SK-N-SH treated with all-trans-retinoic acid at 6 μM for 48 hours (cell line): ENCODE data around the gene GNL2.
A peak's percentile ranks its signal among the peaks of the same experiment; 100 is the strongest.

Source experiments
- ATAC-seq: fragments of 200-7000 bp; cut with Tn5 transposase; 3 replicates; pipeline ENCODE4 v1.9.1; 2020; ENCODE audit warnings: mild to moderate bottlenecking, moderate library complexity
- ARNTL ChIP-seq: fragments of 450-650 bp; formaldehyde crosslinking; IDR thresholded peaks from 2 replicates; pipeline ENCODE4 v1.5.0; 2020; ENCODE audit warnings: low read depth, mild to moderate bottlenecking, moderate library complexity, borderline replicate concordance
- CSDC2 ChIP-seq: fragments of 250-450 bp; sonication (Bioruptor Pico); IDR thresholded peaks from 2 replicates; pipeline ENCODE4 v1.5.0; 2020; ENCODE audit warnings: mild to moderate bottlenecking, moderate library complexity
- CSRNP3 ChIP-seq: fragments of 250-450 bp; sonication (Bioruptor Pico); IDR thresholded peaks from 2 replicates; pipeline ENCODE4 v1.5.1; 2021; ENCODE audit warnings: mild to moderate bottlenecking, moderate library complexity
- ESRRG ChIP-seq: fragments of 250-450 bp; sonication (Bioruptor Pico); IDR thresholded peaks from 2 replicates; pipeline ENCODE4 v1.6.1; 2021; ENCODE audit warnings: mild to moderate bottlenecking
- GLIS3 ChIP-seq: fragments of 250-450 bp; sonication (Bioruptor Pico); IDR thresholded peaks from 2 replicates; pipeline ENCODE4 v1.5.0; 2020; ENCODE audit warnings: mild to moderate bottlenecking, moderate library complexity
- OSR1 ChIP-seq: fragments of 250-450 bp; sonication (Bioruptor Pico); IDR thresholded peaks from 2 replicates; pipeline ENCODE4 v1.8.0; 2022; ENCODE audit warnings: moderate library complexity, mild to moderate bottlenecking, inconsistent platforms
- PPARA ChIP-seq: fragments of 250-450 bp; sonication (Bioruptor Pico); IDR thresholded peaks from 2 replicates; pipeline ENCODE4 v1.5.0; 2020; ENCODE audit warnings: mild to moderate bottlenecking, borderline replicate concordance
- SNAI2 ChIP-seq: fragments of 250-450 bp; sonication (Bioruptor Pico); IDR thresholded peaks from 2 replicates; pipeline ENCODE4 v1.5.0; 2020; ENCODE audit warnings: mild to moderate bottlenecking, moderate library complexity
- ZC3H10 ChIP-seq: fragments of 250-450 bp; sonication (Bioruptor Pico); IDR thresholded peaks from 2 replicates; pipeline ENCODE4 v1.5.1; 2021; ENCODE audit warnings: mild to moderate bottlenecking, moderate library complexity
- ZFP3 ChIP-seq: fragments of 250-450 bp; sonication (Bioruptor Pico); IDR thresholded peaks from 2 replicates; pipeline ENCODE4 v1.5.0; 2020; ENCODE audit warnings: mild to moderate bottlenecking, moderate library complexity
- ZFP30 ChIP-seq: fragments of 450-650 bp; formaldehyde crosslinking; IDR thresholded peaks from 2 replicates; pipeline ENCODE4 v1.5.0; 2022; ENCODE audit warnings: mild to moderate bottlenecking, moderate library complexity
- ZNF565 ChIP-seq: fragments of 450-650 bp; formaldehyde crosslinking; conservative IDR thresholded peaks from 2 replicates; pipeline ENCODE4 v1.5.0; 2020; ENCODE audit warnings: low read depth, mild to moderate bottlenecking, moderate library complexity
- ZNF70 ChIP-seq: fragments of 450-650 bp; formaldehyde crosslinking; IDR thresholded peaks from 2 replicates; pipeline ENCODE4 v1.5.0; 2020; ENCODE audit warnings: mild to moderate bottlenecking, moderate library complexity
- ZNF8 ChIP-seq: fragments of 450-650 bp; formaldehyde crosslinking; IDR thresholded peaks from 2 replicates; pipeline ENCODE4 v1.5.0; 2020; ENCODE audit warnings: mild to moderate bottlenecking, moderate library complexity
- TF ChIP-seq, protein P1 (sequence below): fragments of 250-450 bp; sonication (Bioruptor Pico); IDR thresholded peaks from 2 replicates; pipeline ENCODE4 v1.5.0; 2020; ENCODE audit warnings: mild to moderate bottlenecking, moderate library complexity
- TF ChIP-seq, protein P2 (sequence below): fragments of 250-450 bp; sonication (Bioruptor Pico); IDR thresholded peaks from 2 replicates; pipeline ENCODE4 v1.8.0; 2020; ENCODE audit warnings: mild to moderate bottlenecking, moderate library complexity, borderline replicate concordance
- TF ChIP-seq, protein P3 (sequence below): fragments of 250-450 bp; sonication (Bioruptor Pico); IDR thresholded peaks from 2 replicates; pipeline ENCODE4 v1.5.1; 2020; ENCODE audit warnings: low read depth, mild to moderate bottlenecking, moderate library complexity

Gene GNL2

GRCh38 chr1:37636435-37636834 is 40.7 kb upstream of the GNL2 start:
- no peak for ATAC-seq

GRCh38 chr1:37634992-37635902 is 39.5 kb upstream of the GNL2 start:
- no peak for TF ChIP-seq ZNF70 (CRISPR knock-in tag)
- TF ChIP-seq CSRNP3 (CRISPR knock-in tag): no peak
- TF ChIP-seq ARNTL (CRISPR knock-in tag): no peak
- no peak for TF ChIP-seq OSR1 (CRISPR knock-in tag)
- no peak for TF ChIP-seq ZFP3 (CRISPR knock-in tag)
- TF ChIP-seq ZFP30: no peak
- TF ChIP-seq SNAI2 (CRISPR knock-in tag): no peak
- ATAC-seq: no peak

More at GRCh38 chr1:37636435-37636834, 40.7 kb upstream of the GNL2 start:
- TF ChIP-seq PPARA (CRISPR knock-in tag): no peak
- TF ChIP-seq, protein P1, sequence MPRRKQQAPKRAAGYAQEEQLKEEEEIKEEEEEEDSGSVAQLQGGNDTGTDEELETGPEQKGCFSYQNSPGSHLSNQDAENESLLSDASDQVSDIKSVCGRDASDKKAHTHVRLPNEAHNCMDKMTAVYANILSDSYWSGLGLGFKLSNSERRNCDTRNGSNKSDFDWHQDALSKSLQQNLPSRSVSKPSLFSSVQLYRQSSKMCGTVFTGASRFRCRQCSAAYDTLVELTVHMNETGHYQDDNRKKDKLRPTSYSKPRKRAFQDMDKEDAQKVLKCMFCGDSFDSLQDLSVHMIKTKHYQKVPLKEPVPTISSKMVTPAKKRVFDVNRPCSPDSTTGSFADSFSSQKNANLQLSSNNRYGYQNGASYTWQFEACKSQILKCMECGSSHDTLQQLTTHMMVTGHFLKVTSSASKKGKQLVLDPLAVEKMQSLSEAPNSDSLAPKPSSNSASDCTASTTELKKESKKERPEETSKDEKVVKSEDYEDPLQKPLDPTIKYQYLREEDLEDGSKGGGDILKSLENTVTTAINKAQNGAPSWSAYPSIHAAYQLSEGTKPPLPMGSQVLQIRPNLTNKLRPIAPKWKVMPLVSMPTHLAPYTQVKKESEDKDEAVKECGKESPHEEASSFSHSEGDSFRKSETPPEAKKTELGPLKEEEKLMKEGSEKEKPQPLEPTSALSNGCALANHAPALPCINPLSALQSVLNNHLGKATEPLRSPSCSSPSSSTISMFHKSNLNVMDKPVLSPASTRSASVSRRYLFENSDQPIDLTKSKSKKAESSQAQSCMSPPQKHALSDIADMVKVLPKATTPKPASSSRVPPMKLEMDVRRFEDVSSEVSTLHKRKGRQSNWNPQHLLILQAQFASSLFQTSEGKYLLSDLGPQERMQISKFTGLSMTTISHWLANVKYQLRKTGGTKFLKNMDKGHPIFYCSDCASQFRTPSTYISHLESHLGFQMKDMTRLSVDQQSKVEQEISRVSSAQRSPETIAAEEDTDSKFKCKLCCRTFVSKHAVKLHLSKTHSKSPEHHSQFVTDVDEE: no peak
- TF ChIP-seq, protein P2, sequence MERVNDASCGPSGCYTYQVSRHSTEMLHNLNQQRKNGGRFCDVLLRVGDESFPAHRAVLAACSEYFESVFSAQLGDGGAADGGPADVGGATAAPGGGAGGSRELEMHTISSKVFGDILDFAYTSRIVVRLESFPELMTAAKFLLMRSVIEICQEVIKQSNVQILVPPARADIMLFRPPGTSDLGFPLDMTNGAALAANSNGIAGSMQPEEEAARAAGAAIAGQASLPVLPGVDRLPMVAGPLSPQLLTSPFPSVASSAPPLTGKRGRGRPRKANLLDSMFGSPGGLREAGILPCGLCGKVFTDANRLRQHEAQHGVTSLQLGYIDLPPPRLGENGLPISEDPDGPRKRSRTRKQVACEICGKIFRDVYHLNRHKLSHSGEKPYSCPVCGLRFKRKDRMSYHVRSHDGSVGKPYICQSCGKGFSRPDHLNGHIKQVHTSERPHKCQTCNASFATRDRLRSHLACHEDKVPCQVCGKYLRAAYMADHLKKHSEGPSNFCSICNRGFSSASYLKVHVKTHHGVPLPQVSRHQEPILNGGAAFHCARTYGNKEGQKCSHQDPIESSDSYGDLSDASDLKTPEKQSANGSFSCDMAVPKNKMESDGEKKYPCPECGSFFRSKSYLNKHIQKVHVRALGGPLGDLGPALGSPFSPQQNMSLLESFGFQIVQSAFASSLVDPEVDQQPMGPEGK (CRISPR knock-in tag): no peak
- no peak for TF ChIP-seq CSRNP3 (CRISPR knock-in tag)
- TF ChIP-seq ZFP30: no peak
- no peak for TF ChIP-seq CSDC2 (CRISPR knock-in tag)
- TF ChIP-seq GLIS3 (CRISPR knock-in tag): no peak

DNA sequence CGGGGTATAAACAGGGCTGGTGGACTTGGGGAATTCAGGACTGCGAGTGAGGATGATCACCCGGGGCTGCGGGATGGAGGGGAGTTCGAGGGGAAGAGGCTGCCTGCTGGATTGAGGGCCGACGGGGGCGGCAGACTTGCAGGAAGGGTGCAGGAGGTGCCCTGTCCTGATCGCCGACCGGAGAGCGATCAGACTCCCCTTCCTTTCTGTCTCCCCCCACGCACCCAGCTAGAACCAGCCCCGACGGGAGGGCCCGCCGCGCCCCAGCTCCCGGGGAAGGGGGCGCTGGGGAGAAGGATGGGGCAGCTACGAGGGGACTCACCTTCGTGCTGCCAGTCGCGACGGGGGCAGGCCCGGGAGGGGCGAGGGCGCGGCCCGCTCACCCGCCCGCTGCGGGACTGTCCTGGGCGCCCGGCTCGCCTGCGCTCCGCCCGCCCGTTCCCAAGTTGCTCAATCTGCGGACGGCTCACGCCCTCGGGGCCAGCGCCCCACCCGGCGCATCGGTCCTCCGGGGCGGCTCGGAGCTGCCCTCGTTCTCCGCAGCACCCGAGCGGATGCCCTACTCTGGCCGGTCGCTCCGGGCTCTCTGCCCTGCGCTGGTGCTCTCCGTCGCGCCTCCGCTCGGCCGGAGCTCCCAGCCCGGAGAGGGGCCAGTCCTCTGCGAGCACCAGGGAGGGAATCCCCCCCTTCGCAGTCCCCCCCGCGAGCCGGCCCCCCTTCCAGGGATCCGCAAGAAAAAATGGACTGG is 38.7 kb upstream of the GNL2 start, which contains the start of gene RSPO1:
RSPO1 (minus strand) TSS at position 649 of the 748 bp plus-strand sequence. CDS start 5,231 bp downstream, outside the sequence.
- ATAC-seq: peak; percentile 68
- TF ChIP-seq GLIS3 (CRISPR knock-in tag) (no peak), PPARA (CRISPR knock-in tag) (no peak), ZC3H10 (CRISPR knock-in tag) (no peak), OSR1 (CRISPR knock-in tag) (no peak), ZNF565 (CRISPR knock-in tag) (no peak), ZNF8 (CRISPR knock-in tag) (no peak), SNAI2 (CRISPR knock-in tag) (no peak), ESRRG (no peak), CSRNP3 (CRISPR knock-in tag) (no peak), ZFP30 (no peak)
- TF ChIP-seq, protein P3, sequence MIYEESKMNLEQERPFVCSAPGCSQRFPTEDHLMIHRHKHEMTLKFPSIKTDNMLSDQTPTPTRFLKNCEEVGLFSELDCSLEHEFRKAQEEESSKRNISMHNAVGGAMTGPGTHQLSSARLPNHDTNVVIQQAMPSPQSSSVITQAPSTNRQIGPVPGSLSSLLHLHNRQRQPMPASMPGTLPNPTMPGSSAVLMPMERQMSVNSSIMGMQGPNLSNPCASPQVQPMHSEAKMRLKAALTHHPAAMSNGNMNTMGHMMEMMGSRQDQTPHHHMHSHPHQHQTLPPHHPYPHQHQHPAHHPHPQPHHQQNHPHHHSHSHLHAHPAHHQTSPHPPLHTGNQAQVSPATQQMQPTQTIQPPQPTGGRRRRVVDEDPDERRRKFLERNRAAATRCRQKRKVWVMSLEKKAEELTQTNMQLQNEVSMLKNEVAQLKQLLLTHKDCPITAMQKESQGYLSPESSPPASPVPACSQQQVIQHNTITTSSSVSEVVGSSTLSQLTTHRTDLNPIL (CRISPR knock-in tag): no peak
